Adipocyte (in vitro differentiated cells): ENCODE data around the gene FN1.

ENCODE experiments used
- DNase-seq: peaks from one replicate; pipeline ENCODE4 v3.0.0-alpha.2; 2015; ENCODE audit warnings: low read depth
- H3K27me3 ChIP-seq: replicated peaks from 2 replicates; pipeline ENCODE4 v1.7.0; 2013; ENCODE audit warnings: mild to moderate bottlenecking, low read length, moderate library complexity; ENCODE audit not compliant: control insufficient read depth, insufficient read depth
- H3K36me3 ChIP-seq: 2 replicates; pipeline ENCODE4 v1.7.0; 2013; ENCODE audit warnings: low read length, mild to moderate bottlenecking, moderate library complexity; ENCODE audit not compliant: control insufficient read depth, insufficient read depth, severe bottlenecking
- H3K4me1 ChIP-seq: 2 replicates; pipeline ENCODE4 v1.7.0; 2013; ENCODE audit warnings: mild to moderate bottlenecking, low read length, moderate library complexity; ENCODE audit not compliant: control insufficient read depth, insufficient read depth
- H3K4me3 ChIP-seq: 2 replicates; pipeline ENCODE4 v1.7.0; 2013; ENCODE audit warnings: mild to moderate bottlenecking, low read length, moderate library complexity
- H3K9ac ChIP-seq: 2 replicates; pipeline ENCODE4 v1.7.0; 2013; ENCODE audit warnings: mild to moderate bottlenecking, low read length, moderate library complexity
- H3K9me3 ChIP-seq: 2 replicates; pipeline ENCODE4 v1.7.0; 2013; ENCODE audit warnings: mild to moderate bottlenecking, low read length, moderate library complexity; ENCODE audit not compliant: control insufficient read depth

The FN1 gene

DNA sequence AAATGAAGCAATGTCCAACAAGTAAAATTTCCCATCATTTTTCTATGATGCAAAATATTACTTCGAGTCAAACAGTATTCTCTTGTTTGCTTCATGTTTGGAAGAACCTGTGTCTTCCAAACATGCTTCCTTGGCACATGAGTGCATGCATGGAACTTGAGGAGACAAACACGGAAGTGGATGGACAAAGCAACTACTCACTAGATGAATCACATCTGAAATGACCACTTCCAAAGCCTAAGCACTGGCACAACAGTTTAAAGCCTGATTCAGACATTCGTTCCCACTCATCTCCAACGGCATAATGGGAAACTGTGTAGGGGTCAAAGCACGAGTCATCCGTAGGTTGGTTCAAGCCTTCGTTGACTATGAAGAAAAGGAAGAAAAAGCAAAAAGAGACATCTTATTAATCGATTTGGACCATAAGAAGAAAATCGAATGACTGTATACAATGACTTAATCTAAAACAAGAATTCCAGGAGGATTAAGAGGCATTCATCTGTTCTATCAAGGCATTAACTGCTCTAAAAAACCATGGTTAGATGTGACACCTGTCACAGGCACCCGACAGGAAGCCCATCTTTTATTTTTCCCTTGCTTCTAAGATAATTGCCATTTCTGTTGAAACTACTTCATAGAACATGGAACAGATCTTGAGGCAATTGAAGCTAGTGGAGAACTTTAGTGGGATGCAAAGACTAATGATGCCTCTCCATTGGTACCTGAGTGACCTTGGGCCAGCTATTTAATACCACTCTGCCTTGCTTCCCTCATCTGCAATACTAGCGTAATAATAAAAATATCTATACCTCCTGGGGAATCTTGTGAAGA is 68.0 kb downstream of the FN1 start:
- Histone ChIP-seq H3K9me3 (no peaks in the 10 kb centered on the region), H3K4me1 (peaks cover 9% of the 10 kb centered on the region), H3K4me3 (no peak overlapping the region), H3K27me3 (no peaks in the 10 kb centered on the region), H3K9ac (no peak overlapping the region), H3K36me3 (peaks cover 100% of the 10 kb centered on the region)
- DNase-seq: no peak

DNA sequence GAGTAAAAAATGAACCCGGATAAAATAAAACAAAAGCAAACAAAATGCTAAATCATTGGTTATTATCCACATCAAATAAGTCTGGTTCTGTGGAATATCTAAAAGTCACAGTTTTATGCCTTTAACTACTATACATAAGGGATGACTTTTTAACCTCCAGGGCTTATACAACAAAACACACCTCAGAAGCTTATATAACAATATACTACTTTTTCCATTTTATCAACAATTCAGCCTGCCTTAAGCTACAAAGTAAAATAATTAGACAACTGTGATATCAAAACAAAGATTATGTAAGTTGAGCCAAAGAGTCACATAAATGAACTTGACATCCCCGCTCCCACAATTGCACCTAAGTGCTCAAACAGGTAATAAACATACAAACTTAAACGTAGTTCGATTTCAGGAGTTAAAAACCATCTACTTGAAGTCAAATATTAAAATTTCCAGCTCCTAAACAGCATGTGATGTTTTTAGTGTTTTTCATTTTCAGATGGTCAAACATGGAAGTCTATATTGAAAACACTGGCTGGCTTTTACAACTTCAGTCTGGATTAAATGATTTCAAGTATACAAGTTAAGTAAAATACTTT is 69.3 kb downstream of the FN1 start:
- Histone ChIP-seq H3K4me1 (peaks cover 9% of the 10 kb centered on the region), H3K9ac (no peak overlapping the region), H3K36me3 (peaks cover 100% of the 10 kb centered on the region), H3K9me3 (no peaks in the 10 kb centered on the region), H3K27me3 (no peaks in the 10 kb centered on the region), H3K4me3 (no peak overlapping the region)
- DNase-seq: peak; percentile 2

DNA sequence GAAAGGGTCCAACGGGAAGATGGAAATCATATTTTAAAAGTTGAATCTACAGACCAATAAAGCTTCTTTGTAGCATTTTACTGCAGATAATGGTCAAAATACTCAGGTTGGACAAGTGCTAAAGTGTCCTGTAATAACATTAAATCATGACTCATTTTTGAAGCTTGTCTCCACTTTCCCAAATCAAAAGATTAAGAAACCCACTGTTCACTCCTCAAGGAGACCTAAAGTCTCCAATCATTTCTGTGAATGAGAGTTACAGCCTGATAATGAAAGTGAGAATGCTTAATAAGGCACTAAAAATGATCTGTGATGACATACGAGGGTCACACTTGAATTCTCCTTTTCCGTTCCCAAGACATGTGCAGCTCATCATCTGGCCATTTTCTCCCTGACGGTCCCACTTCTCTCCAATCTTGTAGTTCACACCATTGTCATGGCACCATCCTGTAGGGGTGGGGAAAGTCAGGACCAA is 70.6 kb downstream of the FN1 start:
- peak overlapping the region; percentile 24 for H3K9ac ChIP-seq
- H3K9me3 ChIP-seq: no peaks in the 10 kb centered on the region
- peak; percentile 3 for DNase-seq
- peaks cover 100% of the 10 kb centered on the region for H3K36me3 ChIP-seq
- H3K4me1 ChIP-seq: peaks cover 9% of the 10 kb centered on the region
- H3K27me3 ChIP-seq: no peaks in the 10 kb centered on the region
- H3K4me3 ChIP-seq: no peak overlapping the region

DNA sequence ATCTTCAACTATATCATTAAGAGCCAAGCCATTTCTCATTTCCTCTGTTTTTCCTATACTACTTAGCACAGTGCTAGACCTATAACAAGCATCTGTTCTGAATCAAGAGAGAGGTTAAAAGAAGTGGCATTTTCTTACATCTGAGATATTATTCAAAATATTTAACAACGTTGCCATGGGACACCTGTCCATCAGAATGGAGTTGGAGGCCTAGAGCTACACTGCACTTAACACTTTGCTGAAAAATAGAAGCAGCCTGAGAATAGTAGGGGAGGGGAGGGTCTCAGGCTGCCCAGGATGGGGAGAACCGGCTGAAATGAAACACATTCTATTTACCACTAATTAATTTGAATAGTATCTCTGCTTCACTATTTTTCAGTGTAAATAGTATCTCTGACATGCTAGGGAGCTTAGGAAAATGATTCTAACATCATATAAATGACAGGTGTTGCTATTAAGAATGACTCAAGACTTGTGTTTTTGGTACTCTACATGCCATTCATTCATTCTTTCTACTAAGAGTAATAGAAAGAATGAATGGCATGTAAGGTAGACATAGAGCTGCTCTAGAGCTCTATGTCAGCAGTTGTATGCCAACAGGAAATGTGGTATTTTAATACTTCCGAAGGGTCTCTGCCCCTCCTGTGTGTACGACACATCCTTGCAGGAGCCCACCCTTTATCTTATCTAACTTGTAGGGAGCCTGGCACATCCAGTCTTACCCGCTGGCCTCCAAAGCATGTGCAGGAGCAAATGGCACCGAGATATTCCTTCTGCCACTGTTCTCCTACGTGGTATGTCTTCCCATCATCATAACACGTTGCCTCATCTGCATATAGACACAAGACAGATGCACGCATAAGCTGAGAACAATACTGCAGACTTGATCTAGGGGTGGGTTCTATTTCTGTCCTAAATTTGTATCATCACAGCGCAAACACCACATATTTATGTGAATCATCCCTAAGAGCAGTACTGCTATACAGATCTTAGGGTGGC is 71.4 kb downstream of the FN1 start:
- Histone ChIP-seq H3K36me3 (peaks cover 100% of the 10 kb centered on the region), H3K9me3 (no peaks in the 10 kb centered on the region)

DNA sequence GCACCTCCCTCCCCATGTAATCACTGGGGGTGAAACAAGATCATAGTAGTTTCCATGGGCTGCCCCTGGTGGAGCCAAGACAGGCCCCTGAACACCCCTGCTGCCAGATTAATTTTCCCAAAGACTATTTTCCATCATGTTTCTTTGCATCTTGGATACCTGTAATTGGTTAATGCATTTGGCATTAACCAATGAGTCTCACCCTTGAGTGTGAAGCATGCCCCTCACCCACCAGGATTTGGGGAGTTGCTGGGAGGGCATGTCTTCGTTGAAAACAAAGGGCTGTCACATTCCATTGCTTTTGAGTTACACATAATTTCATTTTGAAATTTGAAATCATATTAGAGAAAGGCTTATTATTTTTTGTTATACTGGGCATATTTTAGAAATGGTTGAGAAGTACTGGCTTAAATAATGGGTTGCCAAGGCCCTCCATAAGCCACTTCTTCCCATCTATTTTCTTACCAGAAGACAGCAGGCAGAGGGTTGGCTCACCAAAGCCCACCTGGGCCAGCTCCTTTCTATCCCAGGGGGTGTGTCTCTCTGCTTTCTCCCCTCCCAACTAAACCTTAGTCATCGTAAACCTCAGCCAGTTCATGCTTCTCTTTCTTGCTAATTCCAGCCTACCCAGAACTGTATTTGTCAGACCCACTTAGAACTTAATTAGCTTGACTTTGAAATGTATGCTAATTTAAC is 72.3 kb downstream of the FN1 start:
- Histone ChIP-seq H3K27me3 (no peaks in the 10 kb centered on the region), H3K36me3 (peaks cover 100% of the 10 kb centered on the region), H3K9ac (no peak overlapping the region), H3K9me3 (no peaks in the 10 kb centered on the region), H3K4me1 (peaks cover 6% of the 10 kb centered on the region), H3K4me3 (no peak overlapping the region)
- peak; percentile 11 for DNase-seq

More for the DNA sequence above, 71.4 kb downstream of the FN1 start:
- peak overlapping the region; percentile 8 for H3K9ac ChIP-seq
- peaks cover 9% of the 10 kb centered on the region for H3K4me1 ChIP-seq
- H3K4me3 ChIP-seq: no peak overlapping the region
- H3K27me3 ChIP-seq: no peaks in the 10 kb centered on the region
- DNase-seq: peak; percentile 20

DNA sequence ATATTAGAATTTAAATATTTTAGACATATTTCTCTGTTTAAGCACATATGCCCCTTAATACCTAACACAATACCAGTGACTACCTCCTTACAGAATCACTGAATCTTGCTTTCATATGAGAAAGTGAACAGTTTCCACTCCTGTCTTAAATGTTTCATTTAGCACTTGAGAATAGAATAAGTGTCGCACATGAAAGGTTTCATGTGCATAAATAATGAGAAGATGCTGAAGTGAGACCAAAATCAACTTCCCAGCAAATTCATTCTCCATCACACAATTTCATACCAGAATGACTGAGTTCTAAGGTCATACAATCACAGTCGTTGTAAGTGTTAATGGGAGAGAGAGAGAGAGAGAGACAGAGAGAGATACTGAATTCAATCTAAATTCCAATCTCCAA is 72.8 kb downstream of the FN1 start:
- Histone ChIP-seq H3K36me3 (peaks cover 97% of the 10 kb centered on the region), H3K27me3 (no peaks in the 10 kb centered on the region), H3K9ac (no peak overlapping the region), H3K4me1 (peaks cover 5% of the 10 kb centered on the region), H3K4me3 (no peak overlapping the region), H3K9me3 (no peaks in the 10 kb centered on the region)
- DNase-seq: peak; percentile 2

DNA sequence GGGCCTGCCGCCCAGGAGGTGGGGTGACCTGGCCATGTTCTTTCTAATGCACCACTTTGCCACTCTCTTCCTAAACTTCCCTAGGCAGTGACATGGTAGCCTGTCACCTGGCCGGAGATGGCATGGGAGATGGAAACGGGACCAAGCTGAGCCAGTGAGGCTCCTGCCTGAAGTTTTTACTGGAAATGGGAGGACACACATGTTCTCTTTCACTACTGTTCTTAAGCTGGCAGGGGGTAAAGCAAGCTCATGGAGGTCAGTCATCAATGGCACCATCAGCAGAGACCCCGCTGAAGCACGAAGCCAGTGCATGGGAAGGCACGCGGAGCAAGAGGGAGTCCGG is 73.3 kb downstream of the FN1 start:
- H3K9me3 ChIP-seq: no peaks in the 10 kb centered on the region
- H3K4me3 ChIP-seq: no peak overlapping the region
- H3K9ac ChIP-seq: no peak overlapping the region
- peaks cover 92% of the 10 kb centered on the region for H3K36me3 ChIP-seq
- no peaks in the 10 kb centered on the region for H3K27me3 ChIP-seq
- peak; percentile 7 for DNase-seq
- no peaks in the 10 kb centered on the region for H3K4me1 ChIP-seq

DNA sequence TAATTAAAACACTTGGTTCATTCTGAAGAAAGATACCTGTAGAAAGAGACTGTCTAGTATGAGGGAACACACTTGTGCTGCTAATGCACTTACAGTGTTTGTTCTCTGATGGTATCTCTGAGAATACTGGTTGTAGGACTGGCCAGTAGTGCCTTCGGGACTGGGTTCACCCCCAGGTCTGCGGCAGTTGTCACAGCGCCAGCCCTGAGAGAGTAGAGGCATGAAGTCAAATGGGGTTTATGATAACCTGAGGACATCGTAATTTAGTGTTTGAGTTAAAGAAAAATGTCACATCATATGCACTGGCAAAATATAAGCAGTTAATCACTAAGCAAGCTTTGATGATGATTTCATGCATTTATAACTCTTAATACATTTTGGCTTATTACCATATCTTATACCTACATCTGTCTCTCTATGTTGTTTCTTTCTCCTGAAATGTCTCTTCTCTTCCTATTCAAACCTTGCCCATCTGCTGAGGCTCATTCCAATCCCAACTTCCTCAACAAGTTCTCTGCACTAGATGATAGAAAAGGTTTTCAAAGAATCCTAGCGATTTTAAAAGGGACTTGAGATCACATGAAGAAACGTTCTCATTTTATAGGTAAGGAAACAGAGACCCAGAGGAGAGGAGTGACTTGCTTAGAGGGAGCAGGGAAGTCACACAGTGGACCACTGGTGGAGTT is 73.8 kb downstream of the FN1 start:
- H3K27me3 ChIP-seq: no peaks in the 10 kb centered on the region
- peak; percentile 10 for DNase-seq
- peaks cover 87% of the 10 kb centered on the region for H3K36me3 ChIP-seq
- no peaks in the 10 kb centered on the region for H3K4me1 ChIP-seq
- no peak overlapping the region for H3K9ac ChIP-seq
- no peak overlapping the region for H3K4me3 ChIP-seq
- no peaks in the 10 kb centered on the region for H3K9me3 ChIP-seq

DNA sequence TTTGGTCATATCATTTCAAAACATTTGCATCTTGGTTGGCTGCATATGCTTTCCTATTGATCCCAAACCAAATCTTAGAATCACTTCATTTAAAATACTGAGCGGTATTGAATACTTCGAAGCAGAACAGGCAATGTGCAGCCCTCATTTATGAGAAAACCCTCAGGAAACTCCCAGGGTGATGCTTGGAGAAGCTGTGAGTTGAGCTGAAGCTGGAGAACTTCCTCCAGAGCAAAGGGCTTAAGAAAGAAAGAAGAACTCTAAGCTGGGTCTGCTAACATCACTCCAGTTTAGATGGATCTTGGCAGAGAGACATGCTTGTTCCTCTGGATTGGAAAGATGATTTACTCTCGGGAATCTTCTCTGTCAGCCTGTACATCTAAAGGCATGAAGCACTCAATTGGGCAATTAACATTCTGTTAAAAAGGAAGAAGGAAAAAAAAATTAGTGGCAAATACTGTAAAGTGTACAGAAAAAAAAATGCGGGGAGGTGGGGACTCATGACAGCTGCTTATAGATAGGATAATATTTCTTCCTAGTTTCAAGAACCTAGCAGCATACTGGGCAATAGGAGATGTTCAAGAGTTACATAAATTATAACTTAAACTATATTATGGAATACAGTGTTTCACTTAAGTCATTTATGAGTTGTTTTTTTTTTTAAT is 74.5 kb downstream of the FN1 start:
- Histone ChIP-seq H3K36me3 (peaks cover 80% of the 10 kb centered on the region), H3K4me3 (no peak overlapping the region), H3K9ac (no peak overlapping the region), H3K4me1 (no peaks in the 10 kb centered on the region), H3K27me3 (no peaks in the 10 kb centered on the region), H3K9me3 (no peaks in the 10 kb centered on the region)
- DNase-seq: peak; percentile 6

DNA sequence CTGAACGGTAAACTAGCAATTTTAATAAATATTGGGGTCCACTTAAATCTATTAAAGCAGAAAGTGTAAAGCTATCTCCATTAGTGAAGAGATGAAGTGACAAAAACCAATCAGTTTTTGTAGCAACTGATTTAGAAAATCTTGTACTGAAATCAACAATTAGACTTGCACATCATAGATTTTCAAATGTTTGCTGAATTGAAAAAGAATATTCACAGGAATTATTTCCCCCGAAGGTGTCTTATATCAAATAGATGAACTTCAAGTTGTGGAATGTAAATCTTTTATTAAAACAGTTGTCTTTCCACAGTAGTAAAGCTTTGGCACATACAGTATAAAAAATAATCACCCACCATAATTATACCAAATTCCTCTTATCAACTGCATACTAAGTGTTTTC is 75.3 kb downstream of the FN1 start:
- no peaks in the 10 kb centered on the region for H3K9me3 ChIP-seq
- no peak overlapping the region for H3K4me3 ChIP-seq
- DNase-seq: peak; percentile 4
- peaks cover 73% of the 10 kb centered on the region for H3K36me3 ChIP-seq
- no peaks in the 10 kb centered on the region for H3K27me3 ChIP-seq
- no peak overlapping the region for H3K9ac ChIP-seq
- no peaks in the 10 kb centered on the region for H3K4me1 ChIP-seq
